ENCODE results near the gene S100A1. TPM values are rescaled to one million over a fixed set of nuclear protein-coding genes. Genes with fewer than 3 reads are reported as not detected.
A peak's percentile ranks its signal among the peaks of the same experiment; 100 is the strongest.

S100A1 gene
- total and polyA plus RNA-seq, 2 of the 13 experiments (the other 11 are each of a cell fraction or from before 2014, with no cell fraction given): 120 to 251 TPM

DNA sequence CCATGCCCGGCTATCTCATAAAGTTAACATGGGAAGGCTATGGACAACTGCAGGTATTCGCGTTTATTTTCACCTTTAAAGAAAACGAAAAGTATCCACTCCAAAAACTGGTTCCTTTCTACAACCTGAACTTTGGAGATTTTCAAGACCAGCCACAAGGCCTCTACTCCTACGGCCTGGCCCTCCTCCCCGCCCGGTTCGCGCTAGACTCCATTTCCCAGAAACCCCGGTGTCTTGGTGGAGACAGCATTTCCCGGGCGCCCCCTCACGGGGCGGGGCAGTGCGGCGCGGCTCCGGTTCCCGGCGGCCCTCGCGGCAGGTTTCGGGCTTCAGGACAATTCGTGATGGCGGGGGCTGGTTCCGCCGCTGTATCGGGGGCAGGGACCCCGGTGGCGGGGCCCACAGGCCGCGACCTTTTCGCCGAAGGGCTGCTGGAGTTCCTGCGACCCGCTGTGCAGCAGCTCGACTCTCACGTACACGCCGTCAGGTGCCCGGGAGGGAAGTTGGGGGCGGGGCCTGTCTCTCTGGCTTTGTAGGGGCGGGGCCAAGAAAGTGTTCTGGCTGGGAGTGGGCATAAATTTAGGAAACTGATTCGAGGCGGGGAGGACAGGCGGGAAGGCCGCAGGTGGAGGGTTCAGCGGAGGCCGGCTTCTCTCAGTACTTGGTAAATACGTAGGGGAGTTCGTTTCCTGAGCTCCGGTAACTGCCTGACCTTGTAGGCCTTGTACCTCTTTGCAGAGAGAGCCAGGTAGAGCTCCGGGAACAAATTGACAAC, 30.4 kb downstream of the S100A1 start, which contains the start of gene SNAPIN (continued):
- TF ChIP-seq, protein P1, sequence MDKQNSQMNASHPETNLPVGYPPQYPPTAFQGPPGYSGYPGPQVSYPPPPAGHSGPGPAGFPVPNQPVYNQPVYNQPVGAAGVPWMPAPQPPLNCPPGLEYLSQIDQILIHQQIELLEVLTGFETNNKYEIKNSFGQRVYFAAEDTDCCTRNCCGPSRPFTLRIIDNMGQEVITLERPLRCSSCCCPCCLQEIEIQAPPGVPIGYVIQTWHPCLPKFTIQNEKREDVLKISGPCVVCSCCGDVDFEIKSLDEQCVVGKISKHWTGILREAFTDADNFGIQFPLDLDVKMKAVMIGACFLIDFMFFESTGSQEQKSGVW (CRISPR knock-in tag; IDR thresholded peaks at IDR 0.05; ENCODE audit: borderline replicate concordance): no peak
- TF ChIP-seq, protein P2, sequence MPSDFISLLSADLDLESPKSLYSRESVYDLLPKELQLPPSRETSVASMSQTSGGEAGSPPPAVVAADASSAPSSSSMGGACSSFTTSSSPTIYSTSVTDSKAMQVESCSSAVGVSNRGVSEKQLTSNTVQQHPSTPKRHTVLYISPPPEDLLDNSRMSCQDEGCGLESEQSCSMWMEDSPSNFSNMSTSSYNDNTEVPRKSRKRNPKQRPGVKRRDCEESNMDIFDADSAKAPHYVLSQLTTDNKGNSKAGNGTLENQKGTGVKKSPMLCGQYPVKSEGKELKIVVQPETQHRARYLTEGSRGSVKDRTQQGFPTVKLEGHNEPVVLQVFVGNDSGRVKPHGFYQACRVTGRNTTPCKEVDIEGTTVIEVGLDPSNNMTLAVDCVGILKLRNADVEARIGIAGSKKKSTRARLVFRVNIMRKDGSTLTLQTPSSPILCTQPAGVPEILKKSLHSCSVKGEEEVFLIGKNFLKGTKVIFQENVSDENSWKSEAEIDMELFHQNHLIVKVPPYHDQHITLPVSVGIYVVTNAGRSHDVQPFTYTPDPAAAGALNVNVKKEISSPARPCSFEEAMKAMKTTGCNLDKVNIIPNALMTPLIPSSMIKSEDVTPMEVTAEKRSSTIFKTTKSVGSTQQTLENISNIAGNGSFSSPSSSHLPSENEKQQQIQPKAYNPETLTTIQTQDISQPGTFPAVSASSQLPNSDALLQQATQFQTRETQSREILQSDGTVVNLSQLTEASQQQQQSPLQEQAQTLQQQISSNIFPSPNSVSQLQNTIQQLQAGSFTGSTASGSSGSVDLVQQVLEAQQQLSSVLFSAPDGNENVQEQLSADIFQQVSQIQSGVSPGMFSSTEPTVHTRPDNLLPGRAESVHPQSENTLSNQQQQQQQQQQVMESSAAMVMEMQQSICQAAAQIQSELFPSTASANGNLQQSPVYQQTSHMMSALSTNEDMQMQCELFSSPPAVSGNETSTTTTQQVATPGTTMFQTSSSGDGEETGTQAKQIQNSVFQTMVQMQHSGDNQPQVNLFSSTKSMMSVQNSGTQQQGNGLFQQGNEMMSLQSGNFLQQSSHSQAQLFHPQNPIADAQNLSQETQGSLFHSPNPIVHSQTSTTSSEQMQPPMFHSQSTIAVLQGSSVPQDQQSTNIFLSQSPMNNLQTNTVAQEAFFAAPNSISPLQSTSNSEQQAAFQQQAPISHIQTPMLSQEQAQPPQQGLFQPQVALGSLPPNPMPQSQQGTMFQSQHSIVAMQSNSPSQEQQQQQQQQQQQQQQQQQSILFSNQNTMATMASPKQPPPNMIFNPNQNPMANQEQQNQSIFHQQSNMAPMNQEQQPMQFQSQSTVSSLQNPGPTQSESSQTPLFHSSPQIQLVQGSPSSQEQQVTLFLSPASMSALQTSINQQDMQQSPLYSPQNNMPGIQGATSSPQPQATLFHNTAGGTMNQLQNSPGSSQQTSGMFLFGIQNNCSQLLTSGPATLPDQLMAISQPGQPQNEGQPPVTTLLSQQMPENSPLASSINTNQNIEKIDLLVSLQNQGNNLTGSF (CRISPR knock-in tag; IDR thresholded peaks at IDR 0.05): no peak
- TF ChIP-seq ZNF781 (CRISPR knock-in tag; IDR thresholded peaks at IDR 0.05; ENCODE audit: borderline replicate concordance, not compliant biosample characterization) (peak; percentile 51), JARID2 (CRISPR knock-in tag; IDR thresholded peaks at IDR 0.05; ENCODE audit: insufficient replicate concordance) (peak; percentile 33), NBN (conservative IDR thresholded peaks at IDR 0.05) (no peak), KDM1A (CRISPR knock-in tag; IDR thresholded peaks at IDR 0.05) (no peak), ZNF17 (CRISPR knock-in tag; IDR thresholded peaks at IDR 0.05) (no peak), NR3C1 (CRISPR knock-in tag; IDR thresholded peaks at IDR 0.05) (no peak), KDM4B (CRISPR knock-in tag; IDR thresholded peaks at IDR 0.05) (no peak; the same call in 1 of the 2 replicates), ZNF792 (CRISPR knock-in tag; IDR thresholded peaks at IDR 0.05) (no peak), ZNF746 (CRISPR knock-in tag; IDR thresholded peaks at IDR 0.05) (no peak), IRF2 (CRISPR knock-in tag; IDR thresholded peaks at IDR 0.05) (peak; percentile 73; the same call in 1 of the 2 replicates), PHF8 (CRISPR knock-in tag; IDR thresholded peaks at IDR 0.05) (peak; percentile 96), ZFP37 (CRISPR knock-in tag; IDR thresholded peaks at IDR 0.05; ENCODE audit: borderline replicate concordance) (no peak), ZC3H13 (CRISPR knock-in tag; IDR thresholded peaks at IDR 0.05) (no peak), ZNF343 (CRISPR knock-in tag; IDR thresholded peaks at IDR 0.05) (peak; percentile 57; the same call in 1 of the 2 replicates)
- TF ChIP-seq, protein P3, sequence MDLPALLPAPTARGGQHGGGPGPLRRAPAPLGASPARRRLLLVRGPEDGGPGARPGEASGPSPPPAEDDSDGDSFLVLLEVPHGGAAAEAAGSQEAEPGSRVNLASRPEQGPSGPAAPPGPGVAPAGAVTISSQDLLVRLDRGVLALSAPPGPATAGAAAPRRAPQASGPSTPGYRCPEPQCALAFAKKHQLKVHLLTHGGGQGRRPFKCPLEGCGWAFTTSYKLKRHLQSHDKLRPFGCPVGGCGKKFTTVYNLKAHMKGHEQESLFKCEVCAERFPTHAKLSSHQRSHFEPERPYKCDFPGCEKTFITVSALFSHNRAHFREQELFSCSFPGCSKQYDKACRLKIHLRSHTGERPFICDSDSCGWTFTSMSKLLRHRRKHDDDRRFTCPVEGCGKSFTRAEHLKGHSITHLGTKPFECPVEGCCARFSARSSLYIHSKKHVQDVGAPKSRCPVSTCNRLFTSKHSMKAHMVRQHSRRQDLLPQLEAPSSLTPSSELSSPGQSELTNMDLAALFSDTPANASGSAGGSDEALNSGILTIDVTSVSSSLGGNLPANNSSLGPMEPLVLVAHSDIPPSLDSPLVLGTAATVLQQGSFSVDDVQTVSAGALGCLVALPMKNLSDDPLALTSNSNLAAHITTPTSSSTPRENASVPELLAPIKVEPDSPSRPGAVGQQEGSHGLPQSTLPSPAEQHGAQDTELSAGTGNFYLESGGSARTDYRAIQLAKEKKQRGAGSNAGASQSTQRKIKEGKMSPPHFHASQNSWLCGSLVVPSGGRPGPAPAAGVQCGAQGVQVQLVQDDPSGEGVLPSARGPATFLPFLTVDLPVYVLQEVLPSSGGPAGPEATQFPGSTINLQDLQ (CRISPR knock-in tag; IDR thresholded peaks at IDR 0.05): no peak
- TF ChIP-seq, protein P4, sequence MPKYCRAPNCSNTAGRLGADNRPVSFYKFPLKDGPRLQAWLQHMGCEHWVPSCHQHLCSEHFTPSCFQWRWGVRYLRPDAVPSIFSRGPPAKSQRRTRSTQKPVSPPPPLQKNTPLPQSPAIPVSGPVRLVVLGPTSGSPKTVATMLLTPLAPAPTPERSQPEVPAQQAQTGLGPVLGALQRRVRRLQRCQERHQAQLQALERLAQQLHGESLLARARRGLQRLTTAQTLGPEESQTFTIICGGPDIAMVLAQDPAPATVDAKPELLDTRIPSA (CRISPR knock-in tag; IDR thresholded peaks at IDR 0.05; ENCODE audit: borderline replicate concordance): no peak
- TF ChIP-seq, protein P5, sequence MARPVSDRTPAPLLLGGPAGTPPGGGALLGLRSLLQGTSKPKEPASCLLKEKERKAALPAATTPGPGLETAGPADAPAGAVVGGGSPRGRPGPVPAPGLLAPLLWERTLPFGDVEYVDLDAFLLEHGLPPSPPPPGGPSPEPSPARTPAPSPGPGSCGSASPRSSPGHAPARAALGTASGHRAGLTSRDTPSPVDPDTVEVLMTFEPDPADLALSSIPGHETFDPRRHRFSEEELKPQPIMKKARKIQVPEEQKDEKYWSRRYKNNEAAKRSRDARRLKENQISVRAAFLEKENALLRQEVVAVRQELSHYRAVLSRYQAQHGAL (CRISPR knock-in tag; IDR thresholded peaks at IDR 0.05; ENCODE audit: not compliant biosample characterization): no peak
